ENCODE data around the gene CIB2.

GRCh38 chr15:78069462-78070029 lies 61.7 kb downstream of the CIB2 start:
- TF ChIP-seq ZFP3 (CRISPR knock-in tag; IDR thresholded peaks at IDR 0.05) (no peak), POU6F1 (CRISPR knock-in tag; IDR thresholded peaks at IDR 0.05; ENCODE audit: borderline replicate concordance, low read depth) (no peak), CSDC2 (CRISPR knock-in tag; IDR thresholded peaks at IDR 0.05) (no peak), ESRRG (CRISPR knock-in tag; IDR thresholded peaks at IDR 0.05) (no peak), ARNTL (CRISPR knock-in tag; IDR thresholded peaks at IDR 0.05; ENCODE audit: borderline replicate concordance, low read depth) (no peak), CSRNP3 (CRISPR knock-in tag; IDR thresholded peaks at IDR 0.05) (no peak), ZC3H10 (CRISPR knock-in tag; IDR thresholded peaks at IDR 0.05) (no peak), TOX (CRISPR knock-in tag; IDR thresholded peaks at IDR 0.05; ENCODE audit: borderline replicate concordance) (no peak), TSHZ2 (CRISPR knock-in tag; IDR thresholded peaks at IDR 0.05) (no peak), ZFP30 (CRISPR knock-in tag; IDR thresholded peaks at IDR 0.05) (no peak), GLIS3 (CRISPR knock-in tag; IDR thresholded peaks at IDR 0.05) (no peak), ISL1 (CRISPR knock-in tag; IDR thresholded peaks at IDR 0.05) (no peak)
- TF ChIP-seq, protein P1, sequence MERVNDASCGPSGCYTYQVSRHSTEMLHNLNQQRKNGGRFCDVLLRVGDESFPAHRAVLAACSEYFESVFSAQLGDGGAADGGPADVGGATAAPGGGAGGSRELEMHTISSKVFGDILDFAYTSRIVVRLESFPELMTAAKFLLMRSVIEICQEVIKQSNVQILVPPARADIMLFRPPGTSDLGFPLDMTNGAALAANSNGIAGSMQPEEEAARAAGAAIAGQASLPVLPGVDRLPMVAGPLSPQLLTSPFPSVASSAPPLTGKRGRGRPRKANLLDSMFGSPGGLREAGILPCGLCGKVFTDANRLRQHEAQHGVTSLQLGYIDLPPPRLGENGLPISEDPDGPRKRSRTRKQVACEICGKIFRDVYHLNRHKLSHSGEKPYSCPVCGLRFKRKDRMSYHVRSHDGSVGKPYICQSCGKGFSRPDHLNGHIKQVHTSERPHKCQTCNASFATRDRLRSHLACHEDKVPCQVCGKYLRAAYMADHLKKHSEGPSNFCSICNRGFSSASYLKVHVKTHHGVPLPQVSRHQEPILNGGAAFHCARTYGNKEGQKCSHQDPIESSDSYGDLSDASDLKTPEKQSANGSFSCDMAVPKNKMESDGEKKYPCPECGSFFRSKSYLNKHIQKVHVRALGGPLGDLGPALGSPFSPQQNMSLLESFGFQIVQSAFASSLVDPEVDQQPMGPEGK (CRISPR knock-in tag; IDR thresholded peaks at IDR 0.05; ENCODE audit: borderline replicate concordance), result no peak
